ENCODE results near the gene C6orf118.

- no peak for TF ChIP-seq CTCF (IDR thresholded peaks at IDR 0.05)
- TF ChIP-seq POLR2A (IDR thresholded peaks at IDR 0.05) = no peak
These were observed 73.1 kb downstream of the C6orf118 start for GRCh38 chr6:165236326-165236725.
